Heart right ventricle (tissue), 16 donors: ENCODE measurements around the gene CDC42EP3. TPM values are rescaled to one million over a fixed set of nuclear protein-coding genes. Genes with fewer than 3 reads are reported as not detected.

Experiments
- ATAC-seq, 8 donors: fragments of 200-7000 bp; cut with Tn5 transposase; one replicate each; pipeline ENCODE4 v1.9.1; 2020; ENCODE audit warnings: mild to moderate bottlenecking in 8 of 8, moderate library complexity in 8 of 8, moderate number of reproducible peaks in 1 of 8
- DNase-seq, 2 donors: peaks; one replicate each; pipeline ENCODE4 v3.0.0-alpha.2; 2020
- H3K27ac ChIP-seq, 10 donors: fragments of 200-600 bp; sonication (generic) in 2 of 10; one replicate each; pipeline versions ENCODE4 v1.5.0 to v1.8.0; 2020 to 2022; ENCODE audit warnings: mild to moderate bottlenecking in 3 of 10
- H3K27me3 ChIP-seq, 7 donors: fragments of 200-600 bp; one replicate each; pipeline ENCODE4 v1.8.0; 2021 to 2022; ENCODE audit warnings: mild to moderate bottlenecking in 2 of 7
- H3K36me3 ChIP-seq, 9 donors: fragments of 200-600 bp; sonication (generic) in 1 of 9; one replicate each; pipeline versions ENCODE4 v1.5.0 to v1.8.0; 2020 to 2022; ENCODE audit warnings: mild to moderate bottlenecking in 2 of 9
- H3K4me1 ChIP-seq, 9 donors: fragments of 200-600 bp; sonication (generic) in 1 of 9; one replicate each; pipeline versions ENCODE4 v1.5.0 to v1.8.0; 2020 to 2022; ENCODE audit warnings: mild to moderate bottlenecking in 4 of 9
- H3K4me3 ChIP-seq, 10 donors: fragments of 200-600 bp; sonication (generic) in 2 of 10; one replicate each; pipeline versions ENCODE4 v1.5.0 to v1.8.0; 2020 to 2022; ENCODE audit warnings: mild to moderate bottlenecking in 7 of 10, moderate library complexity in 2 of 10
- H3K9me3 ChIP-seq, 11 donors: fragments of 200-600 bp in 10 of 11; sonication (generic) in 2 of 11; one replicate each; pipeline versions ENCODE4 v1.5.0 to v1.8.0; 2013 to 2022; ENCODE audit warnings: mild to moderate bottlenecking in 2 of 11, control low read depth in 1 of 11, moderate library complexity in 1 of 11
- CTCF ChIP-seq, 9 donors: fragments of 200-600 bp; sonication (generic) in 2 of 9; IDR thresholded peaks; one replicate each; pipeline versions ENCODE4 v1.5.0 to v1.8.0; 2021 to 2022; ENCODE audit warnings: antibody characterized with exemption in 9 of 9, mild to moderate bottlenecking in 5 of 9, moderate library complexity in 1 of 9
- WGBS, 2 donors: extraction: QIAGEN DNeasy Blood & Tissue Kit; methylation state at CpG; one replicate each; pipeline ENCODE4 v1.1.7; 2013; ENCODE audit warnings: inconsistent platforms in 1 of 2; 5-methylcytosine and 5-hydroxymethylcytosine counted together
- intact Hi-C, 10 donors: fragments of 100-400 bp; cut with DNase I; formaldehyde crosslinking; loops; one replicate each; pipeline versions ENCODE4 v1.11.1 to v1.14.2; 2022
- polyA plus RNA-seq, 2 donors: library from polyadenylated mRNA; stranded (reverse); fragments of 200-250 nt; gene quantifications; one replicate each; pipeline ENCODE4 v1.2.3, GENCODE V29; 2013
- total RNA-seq, 10 donors: library from RNA; stranded (reverse); fragmentation: NEBNext Ultra II Directional in 3 of 10; extraction: Animal tissue kit (Norgen Biotek cat#: 25700) in 3 of 10; gene quantifications; one replicate each; pipeline versions ENCODE4 v1.2.1 to v1.2.4, GENCODE V29; 2021 to 2023
- donor health status: Arrhythmogenic right ventricular cardiomyopathy.
- donor health status: ischemic (EF 13 %, LVEDD 7.1; RV severe dilation, severe dysfunction).
- donor health status: healthy with polysubstance abuse.
- donor health status: DM: no; HTN: yes; CAD: no.
- donor health status: DM: no; HTN: no; CAD: no.
- donor health status: ischemic (EF 25% LVEDD 6.9; RV normal size, moderate dysfunction).
- donor health status: ischemic (EF 25% LVEDD 5.7; RV mildly dilated, moderate dysfunction).
- donor health status: healthy.
- donor health status: DM: yes; HTN: yes; CAD: no.
- donor health status: Ischemic cardiomyopathy.
- donor health status: ischemic (EF 35%, LVEDD 5.7; RV mildly dilated, moderate dysfunction).
- donor health status: nonischemic (EF 11% LVEDD 7.7; RV severe dilation, severe dysfunction).
- donor health status: DM: yes; HTN: yes; CAD: no.
- donor health status: PGD.
- donor health status: ischemic (EF 29% LVEDD 5.4; RV normal size, mild dysfunction).
- donor health status: nonischemic (EF 23%, LVEDD 6.1; RV moderate dilation, normal function).

Gene CDC42EP3
- total and polyA plus RNA-seq, 12 donors, result 28.4 to 188 (median 120) TPM

- Histone ChIP-seq H3K27ac (peak overlapping the region in 1 of 10 donors; percentile 30), H3K27me3 (no peaks in the 10 kb centered on the region), H3K4me3 (no peak overlapping the region), H3K4me1 (peaks cover 0 to 57% (median 16%) of the 10 kb centered on the region in 9 donors), H3K9me3 (no peaks in the 10 kb centered on the region), H3K36me3 (no peaks in the 10 kb centered on the region)
- peak in 3 of 8 donors; percentile 15 to 37 (median 35) for ATAC-seq
- intact Hi-C loops, result no loop called here
- TF ChIP-seq CTCF (IDR thresholded peaks at IDR 0.05), result no peak
- WGBS, 2 donors, result 63 to 73% methylated on average over 3 of the region's 3 CpGs
- DNase-seq, result no peak
Observed at GRCh38 chr2:37629529-37629928, 41.9 kb downstream of the CDC42EP3 start.

- Histone ChIP-seq H3K36me3 (no peaks in the 10 kb centered on the region), H3K4me1 (peaks cover 0 to 57% (median 16%) of the 10 kb centered on the region in 9 donors), H3K27ac (no peak overlapping the region), H3K9me3 (no peaks in the 10 kb centered on the region), H3K4me3 (no peak overlapping the region), H3K27me3 (no peaks in the 10 kb centered on the region)
- TF ChIP-seq CTCF (IDR thresholded peaks at IDR 0.05), result no peak
- intact Hi-C loops, result no loop called here
- no peak for ATAC-seq
- DNase-seq, result no peak
Observed at GRCh38 chr2:37627710-37628109, 43.7 kb downstream of the CDC42EP3 start.

GRCh38 chr2:37625796-37626571, 45.5 kb downstream of the CDC42EP3 start:
- no peaks in the 10 kb centered on the region for H3K9me3 ChIP-seq
- H3K36me3 ChIP-seq, result no peaks in the 10 kb centered on the region
- TF ChIP-seq CTCF (IDR thresholded peaks at IDR 0.05), result no peak
- H3K27ac ChIP-seq, result peak overlapping the region in 9 of 10 donors; percentile 2 to 78 (median 68)
- intact Hi-C loops, result no loop called here
- H3K27me3 ChIP-seq, result no peaks in the 10 kb centered on the region
- 39 to 56% methylated on average over 11 of the region's 11 CpGs for WGBS, 2 donors
- ATAC-seq (peak; percentile 48 to 81 (median 69)), DNase-seq (peak in 1 of 2 donors; percentile 30)
- no peak overlapping the region for H3K4me3 ChIP-seq
- H3K4me1 ChIP-seq, result peaks cover 0 to 45% (median 16%) of the 10 kb centered on the region in 9 donors

- peak overlapping the region in 6 of 10 donors; percentile 12 to 78 (median 70) for H3K27ac ChIP-seq
- ATAC-seq (peak in 5 of 8 donors; percentile 35 to 63 (median 46)), DNase-seq (no peak)
- H3K27me3 ChIP-seq, result no peaks in the 10 kb centered on the region
- H3K36me3 ChIP-seq, result no peaks in the 10 kb centered on the region
- peaks cover 0 to 44% (median 16%) of the 10 kb centered on the region in 9 donors for H3K4me1 ChIP-seq
- no peak for TF ChIP-seq CTCF (IDR thresholded peaks at IDR 0.05)
- H3K9me3 ChIP-seq, result no peaks in the 10 kb centered on the region
- H3K4me3 ChIP-seq, result no peak overlapping the region
- intact Hi-C loops, result no loop called here
Observed at GRCh38 chr2:37625156-37625555, 46.3 kb downstream of the CDC42EP3 start.
